DND-41 (cell line): ENCODE data around the gene SLC5A6.

ENCODE experiments used
- CTCF ChIP-seq: IDR thresholded peaks from 2 replicates; pipeline ENCODE4 v1.5.1; 2012; ENCODE audit warnings: borderline replicate concordance, low read length, moderate library complexity, mild to moderate bottlenecking; ENCODE audit not compliant: poor library complexity, severe bottlenecking; ENCODE audit errors: extremely low read depth
- EZH2 ChIP-seq: IDR thresholded peaks from 3 replicates; pipeline ENCODE4 v1.6.1; 2012; ENCODE audit warnings: borderline replicate concordance, low read depth, mild to moderate bottlenecking, moderate library complexity, low read length, inconsistent platforms; ENCODE audit not compliant: severe bottlenecking

DNA sequence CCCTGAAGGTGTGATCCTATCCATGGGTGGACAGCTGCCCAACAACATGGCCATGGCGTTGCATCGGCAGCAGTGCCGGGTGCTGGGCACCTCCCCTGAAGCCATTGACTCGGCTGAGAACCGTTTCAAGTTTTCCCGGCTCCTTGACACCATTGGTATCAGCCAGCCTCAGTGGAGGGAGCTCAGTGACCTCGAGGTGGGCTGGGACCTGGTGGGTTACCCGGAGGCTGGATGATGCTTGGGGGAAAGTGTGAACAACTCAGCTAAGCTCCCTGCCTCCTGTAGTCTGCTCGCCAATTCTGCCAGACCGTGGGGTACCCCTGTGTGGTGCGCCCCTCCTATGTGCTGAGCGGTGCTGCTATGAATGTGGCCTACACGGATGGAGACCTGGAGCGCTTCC is 21.3 kb upstream of the SLC5A6 start:
- TF ChIP-seq CTCF: no peak
- TF ChIP-seq EZH2: no peak
